Measurements from ENCODE around the gene EVX1.

The EVX1 gene

GRCh38 chr7:27249724-27250556 is 7.3 kb downstream of the EVX1 start:
- TF ChIP-seq CTCF (IDR thresholded peaks at IDR 0.05; ENCODE audit: extremely low read depth, missing control alignments): no peak
- no peak for DNase-seq (ENCODE audit: low spot score)

- TF ChIP-seq CTCF (IDR thresholded peaks at IDR 0.05; ENCODE audit: extremely low read depth, missing control alignments): no peak
- DNase-seq (ENCODE audit: low spot score): no peak
These were observed 8.0 kb downstream of the EVX1 start for GRCh38 chr7:27250557-27251070.

- no peak for TF ChIP-seq CTCF (IDR thresholded peaks at IDR 0.05; ENCODE audit: extremely low read depth, missing control alignments)
- no peak for DNase-seq (ENCODE audit: low spot score)
These were observed 8.6 kb downstream of the EVX1 start for GRCh38 chr7:27251136-27251651.

GRCh38 chr7:27251652-27252590 is 9.3 kb downstream of the EVX1 start:
- no peak for DNase-seq (ENCODE audit: low spot score)
- TF ChIP-seq CTCF (IDR thresholded peaks at IDR 0.05; ENCODE audit: extremely low read depth, missing control alignments): no peak

GRCh38 chr7:27254625-27255024 is 12.0 kb downstream of the EVX1 start:
- TF ChIP-seq CTCF (IDR thresholded peaks at IDR 0.05; ENCODE audit: extremely low read depth, missing control alignments): no peak
- DNase-seq (ENCODE audit: low spot score): no peak

- no peak for DNase-seq (ENCODE audit: low spot score)
- no peak for TF ChIP-seq CTCF (IDR thresholded peaks at IDR 0.05; ENCODE audit: extremely low read depth, missing control alignments)
These were observed 17.6 kb downstream of the EVX1 start for GRCh38 chr7:27260211-27260610.
